PC-3 (cell line): ENCODE data around the gene MANBA. TPM values are rescaled to one million over a fixed set of nuclear protein-coding genes. Genes with fewer than 3 reads are reported as not detected.
A peak's percentile ranks its signal among the peaks of the same experiment; 100 is the strongest.

Source experiments
- ATAC-seq: fragments of 200-7000 bp; cut with Tn5 transposase; 2 replicates; pipeline ENCODE4 v1.9.1; 2020; ENCODE audit warnings: mild to moderate bottlenecking, moderate library complexity
- BruUV-seq: library from RNA; stranded (reverse); fragments of 400-500 nt; replicated peaks from 2 replicates; lab custom pipeline; 2021; lab: Mats Ljungman, UMichigan
- CTCF ChIA-PET: fragments of 300-600 bp; sonication (Branson Sonifier 250); formaldehyde crosslinking; loops from one replicate; lab custom pipeline; 2022; ENCODE audit warnings: antibody characterized with exemption; lab: Charles Lee
- POLR2A ChIA-PET: fragments of 300-600 bp; sonication (Branson Sonifier 250); formaldehyde crosslinking; loops from one replicate; lab custom pipeline; 2022; ENCODE audit warnings: antibody characterized with exemption; ENCODE audit not compliant: unreplicated experiment; lab: Charles Lee
- DNase-seq: peaks from one replicate; pipeline ENCODE4 v3.0.0-alpha.2; 2015
- H2AFZ ChIP-seq: fragments of 300-600 bp; sonication (generic); 2 replicates; pipeline ENCODE4 v1.6.0; 2016; ENCODE audit warnings: antibody characterized with exemption, low read length
- H3F3A ChIP-seq: fragments of 300-600 bp; sonication (generic); one replicate; pipeline ENCODE4 v1.6.0; 2017; ENCODE audit warnings: antibody characterized with exemption, low read length, control low read depth, mild to moderate bottlenecking; ENCODE audit not compliant: unreplicated experiment
- H3K27ac ChIP-seq: fragments of 300-600 bp; sonication (generic); 2 replicates; pipeline ENCODE4 v1.5.1; 2016; ENCODE audit warnings: mild to moderate bottlenecking, low read length
- H3K27me3 ChIP-seq: fragments of 300-600 bp; sonication (generic); 2 replicates; pipeline ENCODE4 v1.6.1; 2016; ENCODE audit warnings: low read length, mixed read lengths
- H3K36me3 ChIP-seq: fragments of 300-600 bp; sonication (generic); 2 replicates; pipeline ENCODE4 v1.6.1; 2016; ENCODE audit warnings: low read depth, mixed run types, low read length, mixed read lengths
- H3K4me1 ChIP-seq: fragments of 300-600 bp; sonication (generic); 2 replicates; pipeline ENCODE4 v1.5.1; 2016; ENCODE audit warnings: low read length; ENCODE audit not compliant: insufficient read depth
- H3K4me2 ChIP-seq: fragments of 300-600 bp; sonication (generic); 2 replicates; pipeline ENCODE4 v1.6.0; 2016; ENCODE audit warnings: low read length
- H3K4me3 ChIP-seq: fragments of 300-600 bp; sonication (generic); 2 replicates; pipeline ENCODE4 v1.5.1; 2016; ENCODE audit warnings: mild to moderate bottlenecking, low read length, mixed read lengths
- H3K79me2 ChIP-seq: fragments of 300-600 bp; sonication (generic); 2 replicates; pipeline ENCODE4 v1.6.1; 2017; ENCODE audit warnings: low read length, mixed read lengths
- H3K9ac ChIP-seq: fragments of 300-600 bp; sonication (generic); 2 replicates; pipeline ENCODE4 v1.6.0; 2016; ENCODE audit warnings: mild to moderate bottlenecking, low read length
- H3K9me2 ChIP-seq: fragments of 300-600 bp; sonication (generic); replicated peaks from 2 replicates; pipeline ENCODE4 v1.6.1; 2016; ENCODE audit warnings: mixed run types, low read length, mixed read lengths
- H3K9me3 ChIP-seq: fragments of 300-600 bp; sonication (generic); 2 replicates; pipeline ENCODE4 v1.6.1; 2016; ENCODE audit warnings: low read length, mixed read lengths
- H4K20me1 ChIP-seq: fragments of 300-600 bp; sonication (generic); 2 replicates; pipeline ENCODE4 v1.6.1; 2016; ENCODE audit warnings: low read length, mixed read lengths
- EZH2 ChIP-seq: fragments of 300-600 bp; sonication (generic); IDR thresholded peaks from one replicate; pipeline ENCODE4 v1.6.1; 2017; ENCODE audit warnings: antibody characterized with exemption, mild to moderate bottlenecking, low read length; ENCODE audit not compliant: unreplicated experiment
- EZH2phosphoT487 ChIP-seq: fragments of 300-600 bp; sonication (generic); IDR thresholded peaks from 2 replicates; pipeline ENCODE4 v1.6.1; 2018; ENCODE audit warnings: mild to moderate bottlenecking, antibody characterized with exemption, low read length, borderline replicate concordance
- intact Hi-C: fragments of 100-400 bp; cut with micrococcal nuclease; formaldehyde crosslinking; loops from 2 replicates; pipeline ENCODE4 v1.9.0; 2023
- total RNA-seq: library from RNA; depleted of rRNA; stranded (reverse); fragments of >200 nt; gene quantifications from 2 replicates; pipeline ENCODE4 v1.2.3, GENCODE V29; 2014
- TF ChIP-seq, protein P1 (sequence below): fragments of 300-600 bp; sonication (generic); conservative IDR thresholded peaks from 2 replicates; pipeline ENCODE4 v1.5.1; 2017; ENCODE audit warnings: antibody characterized with exemption, low read depth, mild to moderate bottlenecking, low read length

Gene MANBA
- total RNA-seq, 1 experiment from 2014 or later, result 20.9 TPM

- H3K27ac ChIP-seq, result peak overlapping the region; percentile 63
- no peak for ATAC-seq
- TF ChIP-seq, protein P1, sequence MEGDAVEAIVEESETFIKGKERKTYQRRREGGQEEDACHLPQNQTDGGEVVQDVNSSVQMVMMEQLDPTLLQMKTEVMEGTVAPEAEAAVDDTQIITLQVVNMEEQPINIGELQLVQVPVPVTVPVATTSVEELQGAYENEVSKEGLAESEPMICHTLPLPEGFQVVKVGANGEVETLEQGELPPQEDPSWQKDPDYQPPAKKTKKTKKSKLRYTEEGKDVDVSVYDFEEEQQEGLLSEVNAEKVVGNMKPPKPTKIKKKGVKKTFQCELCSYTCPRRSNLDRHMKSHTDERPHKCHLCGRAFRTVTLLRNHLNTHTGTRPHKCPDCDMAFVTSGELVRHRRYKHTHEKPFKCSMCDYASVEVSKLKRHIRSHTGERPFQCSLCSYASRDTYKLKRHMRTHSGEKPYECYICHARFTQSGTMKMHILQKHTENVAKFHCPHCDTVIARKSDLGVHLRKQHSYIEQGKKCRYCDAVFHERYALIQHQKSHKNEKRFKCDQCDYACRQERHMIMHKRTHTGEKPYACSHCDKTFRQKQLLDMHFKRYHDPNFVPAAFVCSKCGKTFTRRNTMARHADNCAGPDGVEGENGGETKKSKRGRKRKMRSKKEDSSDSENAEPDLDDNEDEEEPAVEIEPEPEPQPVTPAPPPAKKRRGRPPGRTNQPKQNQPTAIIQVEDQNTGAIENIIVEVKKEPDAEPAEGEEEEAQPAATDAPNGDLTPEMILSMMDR, result no peak
- TF ChIP-seq EZH2 (no peak), EZH2phosphoT487 (no peak)
- H3K4me1 ChIP-seq, result peaks cover 24% of the 10 kb centered on the region
- H3K36me3 ChIP-seq, result peaks cover 32% of the 10 kb centered on the region
- H2AFZ ChIP-seq, result no peak overlapping the region
- no peak for DNase-seq
- no peaks in the 10 kb centered on the region for H4K20me1 ChIP-seq
- H3K4me2 ChIP-seq, result no peak overlapping the region
- no TSS peak for BruUV-seq
- no peaks in the 10 kb centered on the region for H3K79me2 ChIP-seq
- ChIA-PET CTCF (interaction anchor here (0.7 kb wide), 1 partner anchor 15 kb away, joined by 3 read pairs; no protein-coding TSS in a partner anchor), POLR2A (interaction anchor here (0.6 kb wide), 1 partner anchor 18 kb away, joined by 4 read pairs; no protein-coding TSS in a partner anchor)
- no peak overlapping the region; the same call in 1 of the 2 replicates for H3K9ac ChIP-seq
- intact Hi-C loops, result loop anchor here (5.0 kb wide), 1 partner anchor 110 kb away; the partner anchor contains the start of gene NFKB1
- no peaks in the 10 kb centered on the region for H3K9me2 ChIP-seq
- no peak overlapping the region for H3K4me3 ChIP-seq
- no peaks in the 10 kb centered on the region for H3K27me3 ChIP-seq
- no peaks in the 10 kb centered on the region for H3F3A ChIP-seq
- no peaks in the 10 kb centered on the region for H3K9me3 ChIP-seq
Measured at GRCh38 chr4:102612210-102612609, 148.6 kb downstream of the MANBA start.

- intact Hi-C loops, result loop anchor here (5.0 kb wide), 1 partner anchor 108 kb away; the partner anchor contains the start of gene NFKB1
- ATAC-seq, result no peak
- TF ChIP-seq, protein P1, result no peak
- TF ChIP-seq EZH2 (no peak), EZH2phosphoT487 (no peak)
- Histone ChIP-seq H3K27ac (no peak overlapping the region), H3F3A (no peaks in the 10 kb centered on the region), H3K9me3 (no peaks in the 10 kb centered on the region), H3K9ac (no peak overlapping the region), H4K20me1 (no peaks in the 10 kb centered on the region), H3K27me3 (no peaks in the 10 kb centered on the region), H3K4me3 (no peak overlapping the region), H3K79me2 (no peaks in the 10 kb centered on the region), H3K9me2 (no peaks in the 10 kb centered on the region), H3K4me2 (no peak overlapping the region), H3K36me3 (peaks cover 38% of the 10 kb centered on the region), H3K4me1 (peaks cover 29% of the 10 kb centered on the region), H2AFZ (no peak overlapping the region)
- no peak for DNase-seq
- CTCF ChIA-PET, result no interaction called here
- BruUV-seq, result no TSS peak
- POLR2A ChIA-PET, result no interaction called here
Measured at GRCh38 chr4:102610476-102610875, 150.3 kb downstream of the MANBA start.

DNA sequence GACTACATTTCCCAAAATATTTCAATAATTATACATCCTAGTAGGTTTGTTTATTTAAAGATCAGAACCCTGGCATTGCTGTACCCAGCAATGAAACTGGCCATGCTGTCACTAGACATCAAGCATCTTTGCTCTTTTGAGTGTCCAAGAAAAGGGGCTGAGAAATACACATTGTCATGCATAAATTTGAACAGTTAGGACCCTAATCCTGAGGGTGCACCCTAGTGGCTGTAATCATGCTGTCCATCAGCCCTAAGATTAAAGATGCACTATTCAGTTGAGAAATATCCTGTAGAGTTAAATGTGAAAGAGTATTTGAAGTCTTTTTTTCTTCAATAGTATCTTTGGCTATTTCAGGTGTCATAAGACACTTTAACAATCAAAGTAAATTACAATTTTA lies 150.8 kb downstream of the MANBA start:
- no peaks in the 10 kb centered on the region for H3K27me3 ChIP-seq
- peaks cover 42% of the 10 kb centered on the region for H3K36me3 ChIP-seq
- no peaks in the 10 kb centered on the region for H3F3A ChIP-seq
- H3K4me3 ChIP-seq, result no peak overlapping the region
- H3K9ac ChIP-seq, result no peak overlapping the region
- ATAC-seq, result no peak
- intact Hi-C loops, result loop anchor here (5.0 kb wide), 1 partner anchor 108 kb away; the partner anchor contains the start of gene NFKB1
- H3K9me2 ChIP-seq, result no peaks in the 10 kb centered on the region
- H3K27ac ChIP-seq, result no peak overlapping the region
- TF ChIP-seq, protein P1, result peak; percentile 52
- TF ChIP-seq EZH2phosphoT487, result no peak
- H3K9me3 ChIP-seq, result no peaks in the 10 kb centered on the region
- no TSS peak for BruUV-seq
- peak; percentile 22 for DNase-seq
- H3K4me1 ChIP-seq, result peaks cover 29% of the 10 kb centered on the region
- H4K20me1 ChIP-seq, result no peaks in the 10 kb centered on the region
- no peak overlapping the region for H3K4me2 ChIP-seq
- POLR2A ChIA-PET, result no interaction called here
- CTCF ChIA-PET, result no interaction called here
- no peaks in the 10 kb centered on the region for H3K79me2 ChIP-seq
- H2AFZ ChIP-seq, result no peak overlapping the region
